GM21737 (cell line): ENCODE data around the gene RETNLB.

ENCODE experiments used
- ATAC-seq: cut with Tn5 transposase; IDR thresholded peaks from one replicate; pipeline ENCODE4 v1.9.1; 2021; ENCODE audit warnings: mild to moderate bottlenecking, moderate library complexity; ENCODE audit not compliant: unreplicated experiment

Gene RETNLB

GRCh38 chr3:108757404-108757982, at the start of gene RETNLB:
Gene RETNLB, minus strand, starts transcription at chr3:108757410. Its CDS starts 225 bp downstream, at chr3:108757185.
- no peak for ATAC-seq

GRCh38 chr3:108806316-108806715, 49.1 kb upstream of the RETNLB start:
- ATAC-seq, result no peak

GRCh38 chr3:108804966-108805365, 47.8 kb upstream of the RETNLB start:
- ATAC-seq, result no peak

- ATAC-seq, result no peak
Measured at GRCh38 chr3:108804437-108804836, 47.2 kb upstream of the RETNLB start.

- ATAC-seq, result no peak
Measured at GRCh38 chr3:108791473-108791872, 34.3 kb upstream of the RETNLB start.

- ATAC-seq, result no peak
Measured at GRCh38 chr3:108780235-108780634, 23.0 kb upstream of the RETNLB start.

GRCh38 chr3:108779496-108779895, 22.3 kb upstream of the RETNLB start:
- ATAC-seq, result no peak

GRCh38 chr3:108775649-108776048, 18.4 kb upstream of the RETNLB start:
- no peak for ATAC-seq

- no peak for ATAC-seq
Measured at GRCh38 chr3:108767253-108767652, 10.0 kb upstream of the RETNLB start.

GRCh38 chr3:108755686-108756085, 1.5 kb downstream of the RETNLB start:
- no peak for ATAC-seq

- ATAC-seq, result no peak
Measured at GRCh38 chr3:108744762-108745161, 12.4 kb downstream of the RETNLB start.

GRCh38 chr3:108742929-108743328, 14.3 kb downstream of the RETNLB start:
- ATAC-seq, result no peak

- ATAC-seq, result no peak
Measured at GRCh38 chr3:108736821-108737220, 20.4 kb downstream of the RETNLB start.

GRCh38 chr3:108728934-108729333, 28.3 kb downstream of the RETNLB start:
- no peak for ATAC-seq

GRCh38 chr3:108728105-108728504, 29.1 kb downstream of the RETNLB start:
- no peak for ATAC-seq

GRCh38 chr3:108724101-108724500, 33.1 kb downstream of the RETNLB start:
- no peak for ATAC-seq

- ATAC-seq, result no peak
Measured at GRCh38 chr3:108722724-108723123, 34.5 kb downstream of the RETNLB start.

GRCh38 chr3:108719178-108719806, 37.9 kb downstream of the RETNLB start:
- ATAC-seq, result no peak

GRCh38 chr3:108718454-108718853, 38.8 kb downstream of the RETNLB start:
- no peak for ATAC-seq

GRCh38 chr3:108713816-108714215, 43.4 kb downstream of the RETNLB start:
- no peak for ATAC-seq

GRCh38 chr3:108713009-108713516, 44.1 kb downstream of the RETNLB start:
- no peak for ATAC-seq
